ENCODE measurements around the gene WDR53. TPM values are rescaled to one million over a fixed set of nuclear protein-coding genes. Genes with fewer than 3 reads are reported as not detected.

Gene WDR53
- total and polyA plus RNA-seq, 9 of the 15 experiments (the other 6 are each of a cell fraction or from before 2014, with no cell fraction given): 13.0 to 34.5 (median 20.9) TPM

DNA sequence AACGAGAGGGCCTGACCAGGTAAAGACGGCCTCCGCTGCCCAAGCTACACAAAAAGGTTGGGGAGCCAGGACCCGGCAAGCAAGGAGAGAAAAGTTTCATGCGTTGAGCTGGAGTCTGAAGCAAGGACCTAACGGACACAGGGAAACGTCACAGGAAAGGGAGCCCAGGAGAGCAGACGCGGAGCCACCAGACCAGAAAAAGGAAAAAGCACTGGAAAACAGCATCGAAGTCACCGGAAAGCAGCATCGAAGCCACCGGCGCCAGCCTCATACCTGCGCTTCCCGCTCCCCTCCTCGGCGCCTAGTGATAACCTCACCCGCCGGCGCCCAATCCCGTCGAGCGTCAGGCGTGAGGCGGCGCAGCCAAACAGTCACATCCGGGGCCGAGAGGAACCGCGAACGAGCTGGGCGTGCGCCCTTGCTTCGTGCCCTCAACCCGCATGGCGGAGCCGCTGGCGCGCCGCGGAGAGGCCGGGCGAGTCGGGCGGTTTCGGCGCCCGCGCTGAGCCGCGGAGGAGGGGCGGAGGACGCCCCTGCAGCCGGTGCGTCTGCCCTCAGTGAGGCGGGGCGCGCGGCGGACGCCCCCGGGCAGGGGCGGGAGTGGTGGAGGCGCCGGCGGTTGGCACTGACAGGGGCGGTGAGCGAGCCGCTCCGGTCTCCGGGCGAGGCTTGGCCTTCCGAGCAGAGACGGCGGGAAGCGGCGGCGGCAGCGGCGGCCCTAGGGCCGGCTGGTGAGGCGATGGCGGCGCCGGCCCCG is at the start of gene WDR53, which contains the start of gene FBXO45 (continued):
- TF ChIP-seq, protein P1, sequence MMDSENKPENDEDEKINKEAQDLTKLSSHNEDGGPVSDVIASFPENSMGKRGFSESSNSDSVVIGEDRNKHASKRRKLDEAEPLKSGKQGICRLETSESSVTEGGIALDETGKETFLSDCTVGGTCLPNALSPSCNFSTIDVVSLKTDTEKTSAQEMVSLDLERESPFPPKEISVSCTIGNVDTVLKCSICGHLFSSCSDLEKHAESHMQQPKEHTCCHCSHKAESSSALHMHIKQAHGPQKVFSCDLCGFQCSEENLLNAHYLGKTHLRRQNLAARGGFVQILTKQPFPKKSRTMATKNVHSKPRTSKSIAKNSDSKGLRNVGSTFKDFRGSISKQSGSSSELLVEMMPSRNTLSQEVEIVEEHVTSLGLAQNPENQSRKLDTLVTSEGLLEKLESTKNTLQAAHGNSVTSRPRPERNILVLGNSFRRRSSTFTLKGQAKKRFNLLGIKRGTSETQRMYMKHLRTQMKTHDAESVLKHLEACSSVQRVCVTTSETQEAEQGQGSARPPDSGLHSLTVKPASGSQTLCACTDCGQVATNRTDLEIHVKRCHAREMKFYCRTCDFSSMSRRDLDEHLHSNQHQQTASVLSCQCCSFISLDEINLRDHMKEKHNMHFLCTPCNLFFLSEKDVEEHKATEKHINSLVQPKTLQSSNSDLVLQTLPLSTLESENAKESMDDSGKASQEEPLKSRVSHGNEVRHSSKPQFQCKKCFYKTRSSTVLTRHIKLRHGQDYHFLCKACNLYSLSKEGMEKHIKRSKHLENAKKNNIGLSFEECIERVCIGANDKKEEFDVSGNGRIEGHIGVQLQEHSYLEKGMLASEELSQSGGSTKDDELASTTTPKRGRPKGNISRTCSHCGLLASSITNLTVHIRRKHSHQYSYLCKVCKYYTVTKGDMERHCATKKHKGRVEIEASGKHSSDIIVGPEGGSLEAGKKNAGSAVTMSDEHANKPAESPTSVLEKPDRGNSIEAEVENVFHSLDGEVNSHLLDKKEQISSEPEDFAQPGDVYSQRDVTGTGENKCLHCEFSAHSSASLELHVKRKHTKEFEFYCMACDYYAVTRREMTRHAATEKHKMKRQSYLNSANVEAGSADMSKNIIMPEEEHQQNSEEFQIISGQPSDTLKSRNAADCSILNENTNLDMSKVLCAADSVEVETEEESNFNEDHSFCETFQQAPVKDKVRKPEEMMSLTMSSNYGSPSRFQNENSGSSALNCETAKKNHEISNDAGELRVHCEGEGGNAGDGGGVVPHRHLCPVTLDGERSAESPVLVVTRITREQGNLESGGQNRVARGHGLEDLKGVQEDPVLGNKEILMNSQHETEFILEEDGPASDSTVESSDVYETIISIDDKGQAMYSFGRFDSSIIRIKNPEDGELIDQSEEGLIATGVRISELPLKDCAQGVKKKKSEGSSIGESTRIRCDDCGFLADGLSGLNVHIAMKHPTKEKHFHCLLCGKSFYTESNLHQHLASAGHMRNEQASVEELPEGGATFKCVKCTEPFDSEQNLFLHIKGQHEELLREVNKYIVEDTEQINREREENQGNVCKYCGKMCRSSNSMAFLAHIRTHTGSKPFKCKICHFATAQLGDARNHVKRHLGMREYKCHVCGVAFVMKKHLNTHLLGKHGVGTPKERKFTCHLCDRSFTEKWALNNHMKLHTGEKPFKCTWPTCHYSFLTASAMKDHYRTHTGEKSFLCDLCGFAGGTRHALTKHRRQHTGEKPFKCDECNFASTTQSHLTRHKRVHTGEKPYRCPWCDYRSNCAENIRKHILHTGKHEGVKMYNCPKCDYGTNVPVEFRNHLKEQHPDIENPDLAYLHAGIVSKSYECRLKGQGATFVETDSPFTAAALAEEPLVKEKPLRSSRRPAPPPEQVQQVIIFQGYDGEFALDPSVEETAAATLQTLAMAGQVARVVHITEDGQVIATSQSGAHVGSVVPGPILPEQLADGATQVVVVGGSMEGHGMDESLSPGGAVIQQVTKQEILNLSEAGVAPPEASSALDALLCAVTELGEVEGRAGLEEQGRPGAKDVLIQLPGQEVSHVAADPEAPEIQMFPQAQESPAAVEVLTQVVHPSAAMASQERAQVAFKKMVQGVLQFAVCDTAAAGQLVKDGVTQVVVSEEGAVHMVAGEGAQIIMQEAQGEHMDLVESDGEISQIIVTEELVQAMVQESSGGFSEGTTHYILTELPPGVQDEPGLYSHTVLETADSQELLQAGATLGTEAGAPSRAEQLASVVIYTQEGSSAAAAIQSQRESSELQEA (IDR thresholded peaks at IDR 0.05; ENCODE audit: low read depth): 0 out of 2 replicates have a peak, but pooled peaks have one; percentile 36
- peak; percentile 26 for TF ChIP-seq BRD9 (IDR thresholded peaks at IDR 0.05; ENCODE audit: low read depth, partially characterized antibody)
- TF ChIP-seq, protein P2, sequence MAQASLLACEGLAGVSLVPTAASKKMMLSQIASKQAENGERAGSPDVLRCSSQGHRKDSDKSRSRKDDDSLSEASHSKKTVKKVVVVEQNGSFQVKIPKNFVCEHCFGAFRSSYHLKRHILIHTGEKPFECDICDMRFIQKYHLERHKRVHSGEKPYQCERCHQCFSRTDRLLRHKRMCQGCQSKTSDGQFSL (CRISPR knock-in tag; IDR thresholded peaks at IDR 0.05): 0 out of 2 replicates have a peak, but pooled peaks have one; percentile 50
- TF ChIP-seq, protein P2 (tag; IDR thresholded peaks at IDR 0.05): no peak
- TF ChIP-seq, protein P3, sequence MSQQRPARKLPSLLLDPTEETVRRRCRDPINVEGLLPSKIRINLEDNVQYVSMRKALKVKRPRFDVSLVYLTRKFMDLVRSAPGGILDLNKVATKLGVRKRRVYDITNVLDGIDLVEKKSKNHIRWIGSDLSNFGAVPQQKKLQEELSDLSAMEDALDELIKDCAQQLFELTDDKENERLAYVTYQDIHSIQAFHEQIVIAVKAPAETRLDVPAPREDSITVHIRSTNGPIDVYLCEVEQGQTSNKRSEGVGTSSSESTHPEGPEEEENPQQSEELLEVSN (IDR thresholded peaks at IDR 0.05; ENCODE audit: borderline replicate concordance in 1 of 2, extremely low read depth in 1 of 2, insufficient read depth in 1 of 2, insufficient read length in 1 of 2, low read depth in 1 of 2, low read length in 1 of 2, poor library complexity in 1 of 2, severe bottlenecking in 1 of 2): peak; percentile 97 to 99
- no peak for TF ChIP-seq RBM15 (IDR thresholded peaks at IDR 0.05; ENCODE audit: insufficient read depth, low read length)
- TF ChIP-seq, protein P4, sequence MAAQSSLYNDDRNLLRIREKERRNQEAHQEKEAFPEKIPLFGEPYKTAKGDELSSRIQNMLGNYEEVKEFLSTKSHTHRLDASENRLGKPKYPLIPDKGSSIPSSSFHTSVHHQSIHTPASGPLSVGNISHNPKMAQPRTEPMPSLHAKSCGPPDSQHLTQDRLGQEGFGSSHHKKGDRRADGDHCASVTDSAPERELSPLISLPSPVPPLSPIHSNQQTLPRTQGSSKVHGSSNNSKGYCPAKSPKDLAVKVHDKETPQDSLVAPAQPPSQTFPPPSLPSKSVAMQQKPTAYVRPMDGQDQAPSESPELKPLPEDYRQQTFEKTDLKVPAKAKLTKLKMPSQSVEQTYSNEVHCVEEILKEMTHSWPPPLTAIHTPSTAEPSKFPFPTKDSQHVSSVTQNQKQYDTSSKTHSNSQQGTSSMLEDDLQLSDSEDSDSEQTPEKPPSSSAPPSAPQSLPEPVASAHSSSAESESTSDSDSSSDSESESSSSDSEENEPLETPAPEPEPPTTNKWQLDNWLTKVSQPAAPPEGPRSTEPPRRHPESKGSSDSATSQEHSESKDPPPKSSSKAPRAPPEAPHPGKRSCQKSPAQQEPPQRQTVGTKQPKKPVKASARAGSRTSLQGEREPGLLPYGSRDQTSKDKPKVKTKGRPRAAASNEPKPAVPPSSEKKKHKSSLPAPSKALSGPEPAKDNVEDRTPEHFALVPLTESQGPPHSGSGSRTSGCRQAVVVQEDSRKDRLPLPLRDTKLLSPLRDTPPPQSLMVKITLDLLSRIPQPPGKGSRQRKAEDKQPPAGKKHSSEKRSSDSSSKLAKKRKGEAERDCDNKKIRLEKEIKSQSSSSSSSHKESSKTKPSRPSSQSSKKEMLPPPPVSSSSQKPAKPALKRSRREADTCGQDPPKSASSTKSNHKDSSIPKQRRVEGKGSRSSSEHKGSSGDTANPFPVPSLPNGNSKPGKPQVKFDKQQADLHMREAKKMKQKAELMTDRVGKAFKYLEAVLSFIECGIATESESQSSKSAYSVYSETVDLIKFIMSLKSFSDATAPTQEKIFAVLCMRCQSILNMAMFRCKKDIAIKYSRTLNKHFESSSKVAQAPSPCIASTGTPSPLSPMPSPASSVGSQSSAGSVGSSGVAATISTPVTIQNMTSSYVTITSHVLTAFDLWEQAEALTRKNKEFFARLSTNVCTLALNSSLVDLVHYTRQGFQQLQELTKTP (IDR thresholded peaks at IDR 0.05; ENCODE audit: low read depth in 1 of 2, partially characterized antibody in 2 of 2): peak in 1 of 2 experiments; percentile 66
- TF ChIP-seq GTF2F1 (IDR thresholded peaks at IDR 0.05; ENCODE audit: low read depth, low read length): no peak
- TF ChIP-seq, protein P5, sequence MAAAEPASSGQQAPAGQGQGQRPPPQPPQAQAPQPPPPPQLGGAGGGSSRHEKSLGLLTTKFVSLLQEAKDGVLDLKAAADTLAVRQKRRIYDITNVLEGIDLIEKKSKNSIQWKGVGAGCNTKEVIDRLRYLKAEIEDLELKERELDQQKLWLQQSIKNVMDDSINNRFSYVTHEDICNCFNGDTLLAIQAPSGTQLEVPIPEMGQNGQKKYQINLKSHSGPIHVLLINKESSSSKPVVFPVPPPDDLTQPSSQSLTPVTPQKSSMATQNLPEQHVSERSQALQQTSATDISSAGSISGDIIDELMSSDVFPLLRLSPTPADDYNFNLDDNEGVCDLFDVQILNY (CRISPR knock-in tag; IDR thresholded peaks at IDR 0.05): peak; percentile 65; the same call in 1 of the 2 replicates
